NT2/D1 (cell line): ENCODE data around the gene BRINP2.

Experiments used
- DNase-seq: peaks from one replicate; pipeline ENCODE4 v3.0.0-alpha.2; 2011; ENCODE audit warnings: low read depth, low spot score
- H3K27me3 ChIP-seq: 2 replicates; pipeline ENCODE4 v1.6.0; 2011; ENCODE audit warnings: mild to moderate bottlenecking; ENCODE audit not compliant: insufficient read length, insufficient read depth
- H3K36me3 ChIP-seq: 2 replicates; pipeline ENCODE4 v1.6.1; 2011; ENCODE audit warnings: mild to moderate bottlenecking, low read length, mixed read lengths; ENCODE audit not compliant: insufficient read depth, insufficient read length
- H3K4me1 ChIP-seq: 2 replicates; pipeline ENCODE4 v1.5.1; 2011; ENCODE audit not compliant: insufficient read depth, insufficient read length
- H3K4me3 ChIP-seq: 2 replicates; pipeline ENCODE4 v1.5.1; 2011; ENCODE audit warnings: low read depth; ENCODE audit not compliant: insufficient read length
- H3K9ac ChIP-seq: 2 replicates; pipeline ENCODE4 v1.6.0; 2011; ENCODE audit warnings: low read depth; ENCODE audit not compliant: insufficient read length
- H3K9me3 ChIP-seq: 2 replicates; pipeline ENCODE4 v1.5.1; 2011; ENCODE audit warnings: mild to moderate bottlenecking, low read length; ENCODE audit not compliant: insufficient read depth
- SUZ12 ChIP-seq: IDR thresholded peaks from 2 replicates; pipeline ENCODE4 v1.6.1; 2011; ENCODE audit not compliant: insufficient read length, insufficient read depth; ENCODE audit errors: extremely low read depth
- YY1 ChIP-seq: IDR thresholded peaks from 2 replicates; pipeline ENCODE4 v1.6.1; 2011; ENCODE audit not compliant: insufficient read length, insufficient read depth
- ZNF274 ChIP-seq: IDR thresholded peaks from 2 replicates; pipeline ENCODE4 v1.6.1; 2011; ENCODE audit warnings: mild to moderate bottlenecking, low read depth, low read length

BRINP2 gene

GRCh38 chr1:177239792-177240191, 69.0 kb downstream of the BRINP2 start:
- H3K4me1 ChIP-seq, result no peaks in the 10 kb centered on the region
- H3K9me3 ChIP-seq, result no peaks in the 10 kb centered on the region
- no peaks in the 10 kb centered on the region for H3K27me3 ChIP-seq
- H3K36me3 ChIP-seq, result no peaks in the 10 kb centered on the region
- H3K9ac ChIP-seq, result no peak overlapping the region
- no peak for TF ChIP-seq ZNF274
- TF ChIP-seq SUZ12, result no peak
- no peak for TF ChIP-seq YY1
- no peak overlapping the region for H3K4me3 ChIP-seq
- no peak for DNase-seq

GRCh38 chr1:177243773-177244172, 73.0 kb downstream of the BRINP2 start:
- TF ChIP-seq YY1 (no peak), ZNF274 (no peak), SUZ12 (no peak)
- no peak overlapping the region for H3K4me3 ChIP-seq
- no peaks in the 10 kb centered on the region for H3K4me1 ChIP-seq
- no peak overlapping the region for H3K9ac ChIP-seq
- no peaks in the 10 kb centered on the region for H3K9me3 ChIP-seq
- H3K27me3 ChIP-seq, result no peaks in the 10 kb centered on the region
- no peak for DNase-seq
- no peaks in the 10 kb centered on the region for H3K36me3 ChIP-seq

DNA sequence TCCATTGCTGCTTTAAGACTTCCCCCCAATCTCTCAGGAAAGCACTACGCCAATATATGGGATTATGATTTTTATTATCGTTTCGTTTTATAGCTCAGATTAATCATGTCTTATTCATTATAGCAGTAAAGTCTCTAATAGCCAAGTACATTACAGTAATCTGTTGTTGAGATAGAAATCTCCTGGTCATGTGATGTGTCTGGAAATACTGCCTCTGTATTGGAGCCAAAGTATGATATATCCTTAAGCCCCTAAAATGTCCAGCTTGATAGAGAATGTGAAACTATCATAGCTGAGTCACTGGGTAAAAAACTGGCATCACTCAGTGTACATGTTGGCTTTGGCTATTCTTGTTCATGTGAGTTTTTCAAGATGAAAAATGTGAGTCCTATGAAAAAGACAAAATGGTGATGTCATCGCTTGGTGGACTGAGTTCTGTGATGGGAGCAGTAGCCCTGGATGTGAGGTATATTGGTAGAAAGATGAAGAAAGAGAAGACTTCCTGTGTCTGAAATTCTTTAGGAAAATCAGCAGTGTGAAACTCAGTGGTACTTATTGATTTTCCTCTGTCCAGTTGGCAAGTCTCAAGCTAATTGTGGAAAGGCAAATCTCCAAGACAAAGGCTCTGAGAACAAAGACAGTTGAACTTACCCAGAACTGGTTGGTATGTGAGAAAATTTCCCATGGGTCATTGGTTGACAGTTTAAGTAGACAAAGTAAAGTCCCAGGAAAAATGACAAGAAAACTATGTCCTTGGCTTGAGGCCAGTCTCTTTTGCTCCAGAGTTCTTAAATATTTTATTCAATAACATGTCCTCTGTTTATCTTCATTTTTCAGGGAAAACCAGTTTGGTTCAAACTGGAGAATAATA, 76.2 kb downstream of the BRINP2 start:
- Histone ChIP-seq H3K27me3 (no peaks in the 10 kb centered on the region), H3K4me3 (no peak overlapping the region)

DNA sequence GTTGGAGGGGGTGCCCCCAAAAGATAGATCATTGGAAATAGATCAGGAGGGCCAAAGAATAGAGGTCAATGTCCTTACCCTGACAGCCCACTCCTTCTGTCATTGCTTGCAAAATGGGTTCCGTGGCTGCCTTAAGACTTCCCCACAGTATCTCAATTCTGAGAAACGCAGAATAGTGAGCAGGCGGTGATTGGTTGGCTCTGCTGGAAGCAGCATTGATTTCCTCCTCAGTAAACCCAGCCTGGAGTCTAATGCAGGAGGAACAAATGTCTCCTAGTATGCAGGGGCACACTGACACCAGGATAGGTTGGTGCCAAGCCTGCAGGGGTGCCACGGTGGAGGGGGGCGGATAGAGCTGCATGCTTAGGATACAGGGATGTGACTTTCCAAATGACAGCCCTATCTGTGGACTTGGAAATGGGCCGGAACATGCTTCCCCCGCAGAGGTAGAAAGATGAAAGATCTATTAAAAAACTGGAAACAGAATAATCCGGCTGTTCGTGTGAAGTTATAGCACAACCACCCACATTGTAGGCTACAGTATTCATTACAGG, 76.9 kb downstream of the BRINP2 start:
- no peaks in the 10 kb centered on the region for H3K27me3 ChIP-seq

More for the DNA sequence above, 76.2 kb downstream of the BRINP2 start:
- TF ChIP-seq YY1 (no peak), ZNF274 (no peak), SUZ12 (no peak)
- Histone ChIP-seq H3K9ac (no peak overlapping the region), H3K36me3 (no peaks in the 10 kb centered on the region), H3K9me3 (no peaks in the 10 kb centered on the region), H3K4me1 (no peaks in the 10 kb centered on the region)
- DNase-seq, result no peak

GRCh38 chr1:177248258-177248657, 77.5 kb downstream of the BRINP2 start:
- Histone ChIP-seq H3K36me3 (no peaks in the 10 kb centered on the region), H3K27me3 (no peaks in the 10 kb centered on the region), H3K4me3 (no peak overlapping the region), H3K9ac (no peak overlapping the region), H3K4me1 (no peaks in the 10 kb centered on the region), H3K9me3 (no peaks in the 10 kb centered on the region)
- TF ChIP-seq SUZ12 (no peak), YY1 (no peak), ZNF274 (no peak)
- no peak for DNase-seq

More for the DNA sequence above, 76.9 kb downstream of the BRINP2 start:
- Histone ChIP-seq H3K9me3 (no peaks in the 10 kb centered on the region), H3K9ac (no peak overlapping the region), H3K4me3 (no peak overlapping the region), H3K4me1 (no peaks in the 10 kb centered on the region), H3K36me3 (no peaks in the 10 kb centered on the region)
- TF ChIP-seq ZNF274 (no peak), SUZ12 (no peak), YY1 (no peak)
- DNase-seq, result no peak

- Histone ChIP-seq H3K4me1 (no peaks in the 10 kb centered on the region), H3K4me3 (no peak overlapping the region), H3K27me3 (no peaks in the 10 kb centered on the region), H3K36me3 (no peaks in the 10 kb centered on the region), H3K9ac (no peak overlapping the region), H3K9me3 (no peaks in the 10 kb centered on the region)
- DNase-seq, result no peak
- TF ChIP-seq ZNF274 (no peak), SUZ12 (no peak), YY1 (no peak)
Observed at GRCh38 chr1:177249231-177249630, 78.5 kb downstream of the BRINP2 start.

GRCh38 chr1:177252877-177253276, 82.1 kb downstream of the BRINP2 start:
- Histone ChIP-seq H3K4me3 (no peak overlapping the region), H3K9me3 (no peaks in the 10 kb centered on the region), H3K4me1 (no peaks in the 10 kb centered on the region), H3K36me3 (no peaks in the 10 kb centered on the region), H3K27me3 (no peaks in the 10 kb centered on the region), H3K9ac (no peak overlapping the region)
- no peak for TF ChIP-seq YY1
- TF ChIP-seq ZNF274, result no peak
- no peak for TF ChIP-seq SUZ12
- no peak for DNase-seq
